NCI-H2196 treated with DMSO at 0.1 percent for 48 hours (cell line): Measurements from ENCODE around the gene PRAMEF15.
"Not testable (repeated sequence)": the region's sequence is repeated elsewhere in the genome, so short reads cannot be mapped to it uniquely, and the experiment has no call there.

Source experiments
- DNase-seq: peaks from one replicate; lab custom pipeline; 2025; ENCODE audit not compliant: unreplicated experiment; lab: John Stamatoyannopoulos, UW

Gene PRAMEF15

DNA sequence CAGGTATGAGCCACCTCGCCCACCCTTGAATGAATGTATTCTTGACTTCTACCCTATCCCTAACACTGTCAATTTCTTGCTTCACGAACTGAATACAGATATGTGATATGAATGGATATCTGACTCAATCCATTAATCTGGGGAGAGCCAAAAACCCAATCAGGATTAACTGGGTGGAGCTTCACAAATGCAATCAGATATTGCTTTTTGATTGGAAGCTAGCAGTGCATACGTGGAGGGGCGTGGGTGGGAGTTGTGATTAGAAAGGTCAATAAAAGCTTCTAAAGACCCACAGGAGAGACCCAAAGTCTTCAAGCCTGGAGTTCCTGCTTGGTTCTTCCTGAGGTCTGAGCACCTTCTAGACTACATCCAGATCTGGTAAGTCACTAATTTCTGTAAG is at the start of gene PRAMEF15:
TSS of gene PRAMEF15 (plus strand) at position 301 of the 400 bp plus-strand sequence. CDS start 2,827 bp downstream, outside the sequence.
- DNase-seq = not testable (repeated sequence)

- not testable (repeated sequence) for DNase-seq
Observed at GRCh38 chr1:13277016-13277415, 38.4 kb upstream of the PRAMEF15 start.

- not testable (repeated sequence) for DNase-seq
Observed at GRCh38 chr1:13279617-13280016, 35.8 kb upstream of the PRAMEF15 start.

GRCh38 chr1:13285037-13285436 is 30.3 kb upstream of the PRAMEF15 start, which contains the start of gene PRAMEF8:
TSS of gene PRAMEF8 (minus strand) at chr1:13285137. CDS start at chr1:13284091, 1,046 bp downstream.
- not testable (repeated sequence) for DNase-seq

DNA sequence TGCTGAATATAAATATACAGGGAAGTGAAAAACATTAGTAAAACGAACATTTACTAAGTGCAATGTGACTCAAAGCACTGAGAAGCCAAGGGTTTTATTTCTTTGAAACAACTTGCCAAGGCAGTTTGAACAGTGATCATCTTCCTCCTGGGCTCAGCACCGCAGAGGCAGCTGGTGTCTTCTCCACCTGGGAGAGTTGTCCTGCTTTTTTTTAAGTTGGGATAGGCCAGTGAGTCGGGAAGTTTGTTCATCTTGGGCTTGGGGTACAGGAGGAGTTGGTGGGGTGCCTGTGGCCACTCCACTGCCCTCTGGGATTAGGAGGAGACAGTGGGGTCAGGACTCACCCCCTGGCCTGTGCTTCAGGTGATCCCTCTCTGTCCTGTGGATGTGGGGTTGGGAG is 26.4 kb upstream of the PRAMEF15 start:
- not testable (repeated sequence) for DNase-seq

- not testable (repeated sequence) for DNase-seq
Observed at GRCh38 chr1:13297216-13297931, 18.0 kb upstream of the PRAMEF15 start.

- not testable (repeated sequence) for DNase-seq
Observed at GRCh38 chr1:13298699-13299098, 16.7 kb upstream of the PRAMEF15 start.

GRCh38 chr1:13302197-13302596 is 13.2 kb upstream of the PRAMEF15 start:
- DNase-seq = not testable (repeated sequence)

DNA sequence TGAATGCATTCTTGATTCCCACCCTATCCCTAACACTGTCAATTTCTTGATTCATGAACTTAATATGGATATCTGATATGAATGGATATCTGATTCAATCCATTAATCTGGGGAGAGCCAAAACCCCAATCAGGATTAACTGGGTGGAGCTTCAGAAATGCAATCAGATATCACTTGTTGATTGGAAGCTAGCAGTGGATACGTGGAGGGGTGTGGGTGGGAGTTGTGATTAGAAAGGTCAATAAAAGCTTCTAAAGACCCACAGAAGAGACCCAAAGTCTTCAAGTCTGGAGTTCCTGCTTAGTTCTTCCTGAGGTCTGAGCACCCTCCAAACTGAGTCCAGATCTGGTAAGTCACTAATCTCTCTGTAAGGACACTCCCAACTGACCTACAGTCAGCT is 12.1 kb upstream of the PRAMEF15 start, which contains the start of gene PRAMEF33:
TSS of gene PRAMEF33 (plus strand) at position 301 of the 400 bp plus-strand sequence. CDS start 2,416 bp downstream, outside the sequence.
- not testable (repeated sequence) for DNase-seq

GRCh38 chr1:13342496-13342895 is 27.1 kb downstream of the PRAMEF15 start:
- DNase-seq = not testable (repeated sequence)

- not testable (repeated sequence) for DNase-seq
Observed at GRCh38 chr1:13347034-13347433, 31.7 kb downstream of the PRAMEF15 start, which contains the start of gene PRAMEF14. TSS of gene PRAMEF14 (minus strand) at chr1:13347134. CDS start at chr1:13345314, 1,820 bp downstream.

DNA sequence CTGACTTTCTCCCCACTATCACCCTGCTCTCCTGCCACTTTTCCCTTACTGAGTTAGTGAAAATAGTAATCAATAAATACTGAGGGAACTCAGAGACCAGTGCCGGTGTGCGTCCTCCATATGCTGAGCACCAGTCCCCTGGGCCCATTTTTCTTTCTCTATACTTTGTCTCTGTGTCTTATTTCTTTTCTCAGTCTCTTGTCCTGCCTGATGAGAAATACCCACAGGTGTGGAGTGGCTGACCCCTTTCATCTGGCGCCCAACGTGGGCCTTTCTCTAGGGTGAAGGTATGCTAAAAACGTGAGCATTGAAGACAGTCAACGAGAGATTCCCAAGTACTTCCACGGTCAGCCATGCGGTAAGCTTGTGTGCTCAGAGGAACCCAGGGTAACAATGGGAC is 38.1 kb downstream of the PRAMEF15 start:
- DNase-seq = not testable (repeated sequence)

DNA sequence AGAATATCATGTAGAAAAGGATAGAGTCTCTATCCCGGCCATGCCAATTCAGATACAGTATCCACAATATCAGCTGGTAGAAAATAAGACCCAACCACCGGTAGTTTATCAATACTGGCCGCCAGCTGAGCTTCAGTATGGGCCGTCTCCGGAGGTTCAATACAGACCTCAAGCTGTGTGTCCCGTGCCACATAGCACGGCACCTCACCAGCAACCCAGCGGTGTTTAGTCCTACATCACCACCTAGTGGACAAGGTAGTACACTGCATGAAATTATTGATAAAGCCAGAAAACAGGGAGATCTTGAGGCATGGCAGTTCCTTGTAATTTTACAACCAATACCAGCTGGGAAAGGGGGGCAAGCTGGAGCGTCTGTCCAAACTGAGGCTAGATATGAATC is 39.1 kb downstream of the PRAMEF15 start:
- DNase-seq = not testable (repeated sequence)

DNA sequence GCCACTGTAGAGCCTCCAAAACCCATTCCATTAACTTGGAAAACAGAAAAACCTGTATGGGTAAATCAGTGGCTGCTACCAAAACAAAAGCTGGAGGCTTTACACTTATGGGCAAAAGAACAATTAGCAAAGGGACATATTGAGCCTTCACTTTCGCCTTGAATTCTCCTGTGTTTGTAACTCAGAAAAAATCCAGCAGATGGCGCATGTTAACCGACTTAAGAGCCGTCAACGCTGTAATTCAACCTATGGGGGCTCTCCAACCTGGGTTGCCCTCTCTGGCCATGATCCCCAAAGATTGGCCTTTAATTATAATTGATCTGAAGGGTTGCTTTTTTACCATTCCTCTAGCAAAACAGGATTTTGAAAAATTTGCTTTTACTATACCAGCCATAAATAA is 41.4 kb downstream of the PRAMEF15 start:
- not testable (repeated sequence) for DNase-seq

- not testable (repeated sequence) for DNase-seq
Observed at GRCh38 chr1:13362364-13362763, 47.0 kb downstream of the PRAMEF15 start.

GRCh38 chr1:13364928-13365327 is 49.5 kb downstream of the PRAMEF15 start:
- not testable (repeated sequence) for DNase-seq

- DNase-seq = not testable (repeated sequence)
Observed at GRCh38 chr1:13366536-13366935, 51.2 kb downstream of the PRAMEF15 start.

GRCh38 chr1:13368544-13368943 is 53.2 kb downstream of the PRAMEF15 start:
- DNase-seq = not testable (repeated sequence)
